Measurements from ENCODE around the gene SELP. TPM values are rescaled to one million over a fixed set of nuclear protein-coding genes. Genes with fewer than 3 reads are reported as not detected.

The SELP gene
- total RNA-seq, 1 experiment from 2014 or later, result not detected

DNA sequence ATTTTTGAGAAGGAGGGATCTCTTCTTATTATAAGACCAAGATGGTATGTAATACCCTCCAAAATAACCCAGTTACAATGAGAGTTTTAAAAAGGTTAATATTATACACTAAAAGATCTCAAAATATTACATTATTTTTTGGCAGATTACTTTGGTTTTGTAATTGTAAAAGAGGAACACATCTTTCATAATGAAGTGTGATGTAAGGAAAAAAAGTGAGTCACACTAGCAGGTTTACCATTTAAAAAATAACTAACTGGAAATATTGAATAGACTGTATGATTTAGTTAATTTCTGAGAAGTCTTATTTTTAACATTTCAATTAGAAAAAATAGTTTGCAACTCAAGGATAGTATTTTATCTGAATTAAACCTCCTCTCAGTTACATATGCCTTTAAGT lies 44.7 kb downstream of the SELP start:
- Mint-ChIP-seq H3K4me3 (no peak overlapping the region), H3K9me3 (no peaks in the 10 kb centered on the region), H3K4me1 (peaks cover 8% of the 10 kb centered on the region in 2 experiments; a peak in 2 of 4 replicates), H3K36me3 (ENCODE audit: insufficient read depth in 1 of 3, low read depth in 3 of 3) (no peaks in the 10 kb centered on the region), H3K27me3 (ENCODE audit: low read depth) (peaks cover 13% of the 10 kb centered on the region), H3K27ac (no peak overlapping the region)
- Histone ChIP-seq H3K4me2 (ENCODE audit: insufficient read depth, insufficient read length, low read length) (no peak overlapping the region), H3K23ac (ENCODE audit: insufficient read length, low read depth, low read length) (no peak overlapping the region), H4K20me1 (ENCODE audit: control insufficient read depth, insufficient read depth, insufficient read length) (no peaks in the 10 kb centered on the region), H4K5ac (ENCODE audit: insufficient read length, low read depth, low read length) (no peak overlapping the region), H3K9ac (ENCODE audit: extremely low read depth, insufficient read length, low read length) (no peak overlapping the region), H2BK15ac (ENCODE audit: low read depth, low read length) (no peak overlapping the region), H3K18ac (ENCODE audit: insufficient read length, low read depth, low read length) (no peak overlapping the region), H3K23me2 (ENCODE audit: insufficient read length, low read depth, low read length, poor library complexity, severe bottlenecking) (no peaks in the 10 kb centered on the region), H3K4me1 (ENCODE audit: insufficient read depth, low read length) (no peaks in the 10 kb centered on the region), H3K27ac (ENCODE audit: insufficient read length, low read depth, low read length) (no peak overlapping the region), H3K14ac (ENCODE audit: insufficient read depth, low read length) (no peak overlapping the region), H3K79me1 (ENCODE audit: insufficient read depth, low read depth, low read length, poor library complexity, severe bottlenecking) (no peaks in the 10 kb centered on the region), H3K79me2 (ENCODE audit: insufficient read depth, low read length) (no peaks in the 10 kb centered on the region), H4K91ac (ENCODE audit: insufficient read length, low read depth, low read length) (no peak overlapping the region), H4K8ac (replicated peaks; ENCODE audit: insufficient read length, low read depth, low read length) (no peak overlapping the region), H2BK20ac (ENCODE audit: low read depth, low read length, poor library complexity, severe bottlenecking) (no peak overlapping the region), H2AK5ac (ENCODE audit: insufficient read length, low read length) (no peak overlapping the region), H3T11ph (ENCODE audit: low read length) (no peak overlapping the region), H3K27me3 (ENCODE audit: insufficient read depth, low read length) (no peaks in the 10 kb centered on the region), H2BK5ac (ENCODE audit: insufficient read length, low read length) (no peak overlapping the region), H3K4ac (ENCODE audit: low read depth, low read length) (no peak overlapping the region), H3K56ac (ENCODE audit: insufficient read length, low read depth, low read length) (no peak overlapping the region), H2BK12ac (ENCODE audit: insufficient read length, low read depth, low read length) (no peak overlapping the region), H2BK120ac (ENCODE audit: low read depth, low read length, poor library complexity, severe bottlenecking) (no peak overlapping the region), H3K9me3 (ENCODE audit: control insufficient read depth, low read depth, low read length) (no peaks in the 10 kb centered on the region), H2AFZ (ENCODE audit: low read length) (no peak overlapping the region)
- TF ChIP-seq, protein P1, sequence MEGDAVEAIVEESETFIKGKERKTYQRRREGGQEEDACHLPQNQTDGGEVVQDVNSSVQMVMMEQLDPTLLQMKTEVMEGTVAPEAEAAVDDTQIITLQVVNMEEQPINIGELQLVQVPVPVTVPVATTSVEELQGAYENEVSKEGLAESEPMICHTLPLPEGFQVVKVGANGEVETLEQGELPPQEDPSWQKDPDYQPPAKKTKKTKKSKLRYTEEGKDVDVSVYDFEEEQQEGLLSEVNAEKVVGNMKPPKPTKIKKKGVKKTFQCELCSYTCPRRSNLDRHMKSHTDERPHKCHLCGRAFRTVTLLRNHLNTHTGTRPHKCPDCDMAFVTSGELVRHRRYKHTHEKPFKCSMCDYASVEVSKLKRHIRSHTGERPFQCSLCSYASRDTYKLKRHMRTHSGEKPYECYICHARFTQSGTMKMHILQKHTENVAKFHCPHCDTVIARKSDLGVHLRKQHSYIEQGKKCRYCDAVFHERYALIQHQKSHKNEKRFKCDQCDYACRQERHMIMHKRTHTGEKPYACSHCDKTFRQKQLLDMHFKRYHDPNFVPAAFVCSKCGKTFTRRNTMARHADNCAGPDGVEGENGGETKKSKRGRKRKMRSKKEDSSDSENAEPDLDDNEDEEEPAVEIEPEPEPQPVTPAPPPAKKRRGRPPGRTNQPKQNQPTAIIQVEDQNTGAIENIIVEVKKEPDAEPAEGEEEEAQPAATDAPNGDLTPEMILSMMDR (conservative IDR thresholded peaks at IDR 0.05), result no peak
- DNase-seq, result no peak

Measured in H9 (cell line).